Measurements from ENCODE around the gene PRR35.

The PRR35 gene

DNA sequence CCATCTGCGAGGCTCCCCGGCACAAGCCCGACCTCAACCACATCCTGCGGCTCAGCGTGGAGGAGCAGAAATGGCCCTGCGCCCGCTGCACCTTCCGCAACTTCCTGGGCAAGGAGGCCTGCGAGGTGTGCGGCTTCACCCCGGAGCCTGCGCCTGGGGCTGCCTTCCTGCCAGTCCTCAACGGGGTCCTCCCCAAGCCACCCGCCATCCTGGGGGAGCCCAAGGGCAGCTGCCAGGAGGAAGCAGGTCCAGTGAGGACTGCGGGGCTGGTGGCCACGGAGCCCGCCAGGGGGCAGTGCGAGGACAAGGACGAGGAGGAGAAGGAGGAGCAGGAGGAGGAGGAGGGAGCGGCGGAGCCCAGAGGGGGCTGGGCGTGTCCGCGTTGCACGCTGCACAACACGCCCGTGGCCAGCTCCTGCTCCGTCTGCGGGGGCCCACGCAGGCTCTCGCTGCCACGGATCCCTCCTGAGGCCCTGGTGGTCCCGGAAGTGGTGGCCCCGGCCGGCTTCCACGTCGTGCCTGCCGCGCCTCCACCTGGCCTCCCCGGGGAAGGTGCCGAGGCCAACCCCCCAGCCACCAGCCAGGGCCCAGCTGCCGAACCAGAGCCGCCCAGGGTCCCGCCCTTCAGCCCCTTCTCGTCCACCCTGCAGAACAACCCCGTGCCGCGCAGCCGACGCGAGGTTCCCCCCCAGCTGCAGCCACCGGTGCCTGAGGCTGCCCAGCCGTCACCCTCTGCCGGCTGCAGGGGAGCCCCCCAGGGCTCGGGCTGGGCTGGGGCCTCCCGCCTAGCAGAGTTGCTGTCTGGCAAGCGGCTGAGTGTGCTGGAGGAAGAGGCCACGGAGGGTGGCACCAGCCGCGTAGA, 13.1 kb upstream of the PRR35 start:
- DNase-seq (ENCODE audit: low spot score) (no peak), FAIRE-seq (no peak)

DNA sequence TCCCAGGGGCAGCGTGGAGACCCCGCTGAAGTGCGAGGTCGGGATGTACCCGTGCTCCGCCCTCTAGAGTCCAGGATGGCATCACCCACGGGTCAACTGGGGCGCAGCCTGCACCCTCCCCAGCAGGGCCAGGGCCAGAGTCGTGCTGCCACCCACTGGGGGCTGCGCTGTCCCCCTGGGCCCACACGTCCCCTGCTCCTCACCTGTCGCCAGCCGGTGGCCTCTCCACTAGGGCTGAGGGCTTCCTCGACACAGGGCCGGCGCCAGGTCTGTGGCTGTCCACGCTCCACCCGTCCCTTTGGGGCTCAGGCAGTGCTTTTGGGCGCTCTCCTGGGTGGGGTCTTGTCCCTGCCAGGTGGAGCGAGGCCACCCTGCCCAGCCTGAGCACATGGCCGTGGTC, 11.6 kb upstream of the PRR35 start:
- FAIRE-seq (no peak), DNase-seq (ENCODE audit: low spot score) (no peak)

DNA sequence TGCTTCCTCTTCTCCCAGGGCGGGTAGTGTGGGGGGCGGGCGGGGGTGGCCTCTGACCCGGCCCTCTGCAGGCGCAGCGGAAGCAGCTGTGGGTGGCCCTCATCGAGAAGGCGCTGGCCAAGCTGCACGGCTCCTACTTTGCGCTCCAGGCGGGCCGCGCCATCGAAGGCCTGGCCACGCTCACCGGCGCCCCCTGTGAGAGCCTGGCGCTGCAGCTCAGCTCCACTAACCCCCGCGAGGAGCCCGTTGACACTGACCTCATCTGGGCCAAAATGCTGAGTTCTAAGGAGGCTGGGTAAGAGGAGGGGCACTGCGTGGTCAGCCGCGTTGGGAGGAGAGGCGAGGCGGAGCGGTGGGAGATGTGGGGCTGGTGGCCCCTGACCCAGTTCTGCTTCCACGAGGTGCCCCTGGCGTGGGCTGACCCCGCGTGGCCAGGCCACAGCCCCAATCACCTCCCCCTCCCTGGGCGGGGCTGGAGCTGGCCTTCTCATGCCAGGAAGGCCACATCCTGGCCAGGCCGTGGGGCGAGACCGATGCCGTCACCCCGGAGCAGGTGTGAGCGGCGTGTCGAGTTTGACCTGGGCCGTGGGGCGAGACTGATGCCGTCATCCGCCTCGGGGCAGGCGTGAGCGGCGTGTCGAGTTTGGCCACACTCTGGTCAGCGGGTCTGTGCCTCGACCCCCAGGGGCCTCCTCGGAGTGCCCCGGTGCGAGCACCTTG, 10.5 kb upstream of the PRR35 start:
- no peak for DNase-seq (ENCODE audit: low spot score)

DNA sequence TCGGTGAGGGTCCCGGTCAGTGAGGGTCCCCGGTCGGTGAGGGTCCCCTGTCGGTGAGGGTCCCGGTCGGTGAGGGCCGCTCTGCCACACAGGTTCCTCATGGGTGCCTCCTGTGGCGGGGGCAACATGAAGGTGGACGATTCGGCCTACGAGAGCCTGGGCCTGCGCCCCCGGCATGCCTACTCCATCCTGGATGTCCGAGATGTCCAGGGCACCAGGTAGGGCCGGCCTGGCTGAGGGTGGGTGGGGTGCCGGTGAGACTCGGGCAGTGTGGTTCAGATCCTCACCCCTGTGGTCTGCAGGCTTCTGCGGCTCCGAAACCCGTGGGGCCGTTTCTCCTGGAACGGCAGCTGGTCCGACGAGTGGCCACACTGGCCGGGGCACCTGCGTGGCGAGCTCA, 9.0 kb upstream of the PRR35 start:
- FAIRE-seq, result no peak
- no peak for DNase-seq (ENCODE audit: low spot score)

More for the DNA sequence above, 10.5 kb upstream of the PRR35 start:
- no peak for FAIRE-seq

DNA sequence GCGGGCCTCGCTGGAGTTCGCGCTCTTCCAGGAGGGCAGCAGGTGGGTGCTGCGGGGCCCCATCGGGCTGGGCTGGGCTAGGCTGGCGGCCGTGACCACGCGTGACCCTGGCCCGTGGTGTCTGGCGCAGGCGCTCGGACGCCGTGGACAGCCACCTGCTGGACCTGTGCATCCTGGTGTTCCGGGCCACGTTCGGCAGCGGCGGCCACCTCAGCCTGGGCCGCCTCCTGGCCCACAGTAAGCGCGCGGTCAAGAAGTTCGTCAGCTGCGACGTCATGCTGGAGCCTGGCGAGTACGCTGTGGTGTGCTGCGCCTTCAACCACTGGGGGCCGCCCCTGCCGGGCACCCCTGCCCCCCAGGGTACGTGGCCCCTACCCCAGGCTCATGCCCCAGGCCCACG, 8.0 kb upstream of the PRR35 start:
- no peak for FAIRE-seq
- DNase-seq (ENCODE audit: low spot score), result no peak

DNA sequence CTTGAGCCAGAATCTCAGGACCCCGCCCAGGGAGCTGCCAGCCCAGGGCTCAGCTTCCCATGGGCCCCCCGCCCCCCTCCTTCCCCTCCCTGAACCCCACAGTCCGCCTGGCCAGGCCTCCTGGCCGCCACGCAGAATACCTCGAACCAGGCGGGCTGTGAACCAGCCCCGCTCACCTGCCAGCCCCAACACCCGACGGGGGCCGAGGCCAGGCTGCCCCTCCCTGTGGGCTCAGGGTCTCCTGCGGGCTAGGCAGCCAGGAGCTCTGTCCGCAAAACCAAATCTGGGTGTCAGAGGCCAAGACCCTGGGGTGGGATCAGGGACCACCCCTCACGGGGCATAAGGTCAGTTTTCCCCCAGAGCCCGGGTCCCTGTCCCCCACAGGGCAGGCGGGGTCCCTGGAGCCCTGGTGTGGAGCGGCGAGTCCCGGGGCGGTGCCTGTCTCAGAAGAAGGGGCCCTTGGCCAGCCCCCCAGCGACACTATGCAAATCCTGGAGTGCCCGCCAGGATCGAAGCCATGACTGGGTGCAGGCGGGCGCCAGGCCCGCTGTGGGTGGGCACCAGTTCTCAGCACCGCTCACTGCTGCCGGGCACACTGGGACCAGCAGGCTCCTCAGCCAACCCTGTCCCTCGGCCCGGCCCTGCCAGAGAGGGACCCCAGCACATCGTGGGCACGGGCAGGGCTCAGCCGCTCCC, 6.4 kb upstream of the PRR35 start:
- no peak for FAIRE-seq
- no peak for DNase-seq (ENCODE audit: low spot score)

DNA sequence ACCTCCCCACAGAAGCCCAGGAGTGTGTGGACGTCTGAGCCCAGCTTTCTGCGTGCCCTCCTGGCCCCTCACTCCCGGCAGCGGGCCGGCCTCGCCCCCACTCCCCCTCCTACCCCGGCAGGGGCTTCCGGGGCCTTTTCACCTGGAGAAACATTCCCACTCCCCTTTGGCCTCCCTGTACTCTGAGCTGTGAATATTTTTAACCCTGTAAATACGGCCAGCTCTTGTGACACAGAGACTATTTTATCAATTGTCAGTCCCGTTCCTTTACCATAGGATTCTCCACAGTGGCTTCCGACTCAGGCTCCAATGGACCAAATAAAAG, 5.9 kb upstream of the PRR35 start:
- FAIRE-seq, result no peak

DNA sequence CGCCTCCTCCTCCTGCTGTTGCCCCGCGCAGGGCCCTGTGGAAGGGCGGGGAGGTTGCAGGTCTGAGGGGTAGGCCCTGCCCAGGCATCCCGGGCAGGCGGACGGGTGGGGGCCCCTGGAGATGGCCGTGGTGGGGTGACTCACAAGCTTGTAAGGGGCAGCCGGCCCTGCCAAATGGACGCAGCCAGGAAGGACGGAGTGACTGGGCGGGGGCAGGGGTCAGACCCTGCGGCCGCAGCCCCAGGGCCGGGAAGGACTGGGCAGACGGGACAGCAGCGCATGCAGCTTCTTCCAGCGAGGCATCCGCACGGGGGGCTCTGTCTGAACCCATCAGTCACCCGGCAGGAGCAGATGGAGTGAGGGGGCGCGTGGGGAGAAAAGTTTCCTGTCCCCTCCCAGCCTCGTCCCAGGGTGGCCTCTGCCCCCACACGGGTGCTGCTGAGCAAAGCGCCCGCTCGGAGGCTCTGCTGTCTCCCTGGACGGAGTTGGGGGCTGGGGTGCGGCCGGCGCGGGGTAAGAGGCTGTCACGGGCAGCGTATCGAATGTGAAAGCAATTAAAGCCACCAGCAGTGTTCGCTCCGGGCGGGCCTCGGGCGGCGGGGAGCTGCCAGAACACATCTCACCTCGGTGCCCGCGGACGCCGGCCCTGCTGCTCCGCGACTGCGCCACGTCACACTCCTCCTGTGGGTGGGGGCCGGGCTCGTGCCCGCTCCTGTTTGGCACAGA, 5.4 kb upstream of the PRR35 start:
- FAIRE-seq (no peak), DNase-seq (ENCODE audit: low spot score) (no peak)

More for the DNA sequence above, 5.9 kb upstream of the PRR35 start:
- DNase-seq (ENCODE audit: low spot score), result no peak

DNA sequence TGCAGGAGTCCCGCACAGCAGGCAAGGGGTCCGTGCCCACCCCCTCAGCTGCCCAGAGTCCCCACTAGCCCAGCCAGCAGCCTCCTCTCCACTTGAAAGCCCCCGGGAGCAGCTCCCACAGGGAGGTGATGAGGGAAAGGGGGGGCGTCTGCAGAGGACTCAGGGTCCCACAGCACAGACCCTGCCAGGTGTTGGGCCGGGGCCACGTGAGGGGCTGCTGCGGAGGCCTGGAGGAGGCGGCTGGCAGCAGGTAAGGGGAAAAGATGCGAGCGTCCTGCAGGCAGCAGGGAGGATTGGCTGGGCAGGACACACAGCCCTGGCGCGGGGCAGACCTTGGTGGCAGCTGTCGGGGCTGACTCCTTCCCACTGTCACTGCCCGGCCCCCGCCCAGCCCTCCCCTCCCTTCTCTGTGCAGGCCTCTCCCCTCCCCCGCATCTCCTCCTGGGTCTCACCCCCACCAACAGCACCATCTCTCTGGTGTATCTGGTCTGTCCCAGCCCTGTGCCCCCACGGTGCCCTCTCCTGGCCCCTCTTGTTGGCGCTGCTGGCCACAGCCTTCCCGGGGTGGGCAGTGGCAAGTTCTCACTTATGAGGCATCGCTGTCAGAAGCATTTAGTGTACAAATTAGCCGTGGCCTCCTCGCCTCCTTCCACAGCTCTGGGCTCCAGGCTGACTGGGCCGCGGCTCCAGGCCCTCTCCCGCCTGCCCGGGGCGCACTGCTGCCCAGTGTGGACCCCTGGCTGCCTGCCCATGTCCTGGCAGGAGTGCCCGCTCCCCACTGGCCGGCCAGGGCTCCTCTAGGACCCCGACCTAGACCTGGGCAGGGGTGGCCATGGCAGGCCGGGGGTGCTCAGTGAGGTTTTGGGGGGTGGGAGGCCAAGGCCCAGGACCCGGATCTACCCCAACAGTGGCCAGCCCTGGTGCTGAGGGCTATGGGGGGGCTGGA, 4.4 kb upstream of the PRR35 start:
- FAIRE-seq (no peak), DNase-seq (ENCODE audit: low spot score) (no peak)

DNA sequence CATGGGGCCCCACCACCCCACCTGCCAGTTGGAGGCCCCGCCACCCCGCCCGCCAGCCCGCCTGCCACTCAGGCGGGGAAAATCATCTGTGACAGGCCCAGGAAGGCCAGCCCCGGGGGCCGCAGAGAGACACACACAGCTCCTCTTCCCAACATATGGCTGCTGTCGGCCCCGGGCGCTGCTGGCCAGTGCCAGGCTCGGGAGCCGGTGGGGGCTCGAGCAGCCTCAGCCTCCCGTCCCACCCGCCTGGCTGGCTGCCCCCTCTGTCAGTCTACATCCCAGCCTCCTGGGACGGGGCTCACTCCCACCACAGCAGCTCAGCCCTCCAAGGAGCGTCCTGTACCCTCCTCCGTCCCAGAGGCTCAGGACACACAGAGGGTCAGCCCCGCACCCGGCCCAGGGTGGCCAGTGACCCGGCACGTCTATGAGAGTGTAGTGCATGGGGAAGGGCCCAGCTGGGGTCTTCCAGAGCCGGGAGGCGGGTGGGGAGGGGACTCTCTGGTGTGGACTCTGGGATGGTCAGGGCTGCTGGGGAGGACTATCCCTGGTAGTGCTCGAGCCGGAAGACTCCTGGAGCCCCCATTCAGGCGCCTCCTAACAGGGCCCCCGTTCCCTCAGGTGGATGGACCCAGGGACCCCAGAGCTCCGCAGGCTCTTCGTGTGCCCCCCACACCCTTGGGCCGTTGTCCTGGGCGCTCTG, 3.6 kb upstream of the PRR35 start:
- no peak for DNase-seq (ENCODE audit: low spot score)
- no peak for FAIRE-seq

DNA sequence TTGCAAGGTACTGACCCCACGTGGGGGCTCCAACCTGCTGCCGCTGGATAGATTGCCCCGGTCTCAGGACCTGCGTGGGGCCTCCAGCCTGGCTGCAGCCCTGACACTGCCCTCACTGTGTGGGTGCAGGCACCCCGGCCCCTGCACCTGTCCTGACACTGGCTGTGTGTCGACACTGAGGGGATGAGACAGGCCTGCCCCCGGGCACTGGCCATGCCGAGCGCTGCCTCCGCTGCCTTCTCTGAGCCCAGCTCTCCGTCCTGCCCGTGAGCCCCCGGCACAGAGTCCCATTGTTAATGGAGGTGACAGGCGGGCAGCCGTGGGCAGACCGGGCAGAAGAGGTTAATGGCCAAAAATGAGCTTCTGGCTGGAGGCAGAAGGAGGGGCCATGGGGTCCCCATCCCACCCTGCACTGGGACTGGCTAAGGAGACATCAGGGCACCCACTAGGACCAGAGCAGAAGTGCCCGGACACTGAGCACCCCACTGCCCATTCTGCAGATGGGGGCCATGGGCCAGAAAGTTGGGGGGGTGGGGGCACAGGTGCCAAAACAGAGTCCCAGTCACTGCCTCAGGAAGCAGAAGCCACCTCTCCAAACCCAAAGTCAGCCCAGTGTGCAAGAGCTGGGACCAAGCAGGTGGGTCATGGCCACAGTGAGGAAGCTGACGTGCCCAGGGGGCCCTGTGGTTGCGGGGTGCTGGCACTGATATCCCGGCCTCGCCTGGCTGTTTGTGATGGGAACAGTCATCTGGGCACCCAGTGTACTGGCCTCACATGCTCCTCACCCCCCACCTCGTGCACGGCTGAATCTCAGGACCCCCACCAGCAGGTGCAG, 2.5 kb upstream of the PRR35 start:
- DNase-seq (ENCODE audit: low spot score) (no peak), FAIRE-seq (no peak)

DNA sequence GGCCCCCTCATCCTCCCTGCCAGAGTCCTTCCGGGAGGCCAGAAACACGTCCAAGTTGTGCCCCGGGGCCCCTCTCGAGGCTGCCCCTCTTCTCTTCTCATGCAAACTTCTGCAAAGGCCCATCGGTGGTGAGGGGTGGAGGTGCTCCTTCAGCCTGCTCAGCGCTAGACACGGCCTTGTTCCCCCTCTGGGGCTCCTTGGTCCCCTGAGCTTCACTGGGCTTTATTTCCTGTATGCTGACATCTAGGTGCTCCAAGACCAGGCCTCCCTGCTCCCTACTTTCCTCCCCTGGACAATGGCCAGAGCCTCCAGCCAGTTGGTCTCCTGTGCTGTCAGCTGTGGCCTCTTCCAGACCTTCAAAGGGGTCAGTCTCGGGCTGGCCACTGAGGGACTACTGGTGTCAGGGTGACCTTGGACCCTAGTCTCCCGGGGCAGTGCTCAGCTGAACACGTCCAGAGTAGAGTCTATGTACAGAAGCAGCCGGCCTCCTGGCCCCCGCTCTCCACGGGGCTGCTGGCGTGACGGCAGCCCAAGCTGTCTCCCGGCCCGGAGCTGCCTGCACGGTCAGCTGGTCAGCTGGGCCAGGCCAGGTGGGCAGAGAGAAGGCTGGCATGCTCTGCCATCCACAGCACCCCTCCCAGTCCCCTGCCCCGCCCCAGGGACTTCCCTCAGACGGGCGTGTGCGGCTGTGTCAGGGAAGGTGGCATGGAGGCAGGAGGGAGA, 1.7 kb upstream of the PRR35 start:
- DNase-seq (ENCODE audit: low spot score), result no peak

DNA sequence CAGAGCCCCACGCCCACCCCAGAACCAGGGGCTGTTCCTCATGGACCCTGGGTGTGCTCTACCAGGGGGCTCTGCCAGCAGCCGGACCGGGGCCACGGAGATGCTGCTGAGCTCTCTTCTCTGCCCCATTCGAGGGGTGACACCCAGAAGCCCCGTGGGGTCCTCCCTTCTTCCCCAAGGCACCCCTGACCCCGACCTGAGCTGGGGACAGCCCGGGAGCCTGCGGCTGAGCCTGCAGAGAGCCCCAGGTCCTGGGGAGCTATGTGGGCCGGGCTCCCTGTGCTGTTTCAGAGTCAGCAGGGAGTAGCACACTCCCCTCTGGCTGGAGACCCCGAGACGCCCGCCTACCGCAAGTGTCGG, 1.2 kb upstream of the PRR35 start:
- FAIRE-seq, result no peak
- no peak for DNase-seq (ENCODE audit: low spot score)

More for the DNA sequence above, 1.7 kb upstream of the PRR35 start:
- no peak for FAIRE-seq

DNA sequence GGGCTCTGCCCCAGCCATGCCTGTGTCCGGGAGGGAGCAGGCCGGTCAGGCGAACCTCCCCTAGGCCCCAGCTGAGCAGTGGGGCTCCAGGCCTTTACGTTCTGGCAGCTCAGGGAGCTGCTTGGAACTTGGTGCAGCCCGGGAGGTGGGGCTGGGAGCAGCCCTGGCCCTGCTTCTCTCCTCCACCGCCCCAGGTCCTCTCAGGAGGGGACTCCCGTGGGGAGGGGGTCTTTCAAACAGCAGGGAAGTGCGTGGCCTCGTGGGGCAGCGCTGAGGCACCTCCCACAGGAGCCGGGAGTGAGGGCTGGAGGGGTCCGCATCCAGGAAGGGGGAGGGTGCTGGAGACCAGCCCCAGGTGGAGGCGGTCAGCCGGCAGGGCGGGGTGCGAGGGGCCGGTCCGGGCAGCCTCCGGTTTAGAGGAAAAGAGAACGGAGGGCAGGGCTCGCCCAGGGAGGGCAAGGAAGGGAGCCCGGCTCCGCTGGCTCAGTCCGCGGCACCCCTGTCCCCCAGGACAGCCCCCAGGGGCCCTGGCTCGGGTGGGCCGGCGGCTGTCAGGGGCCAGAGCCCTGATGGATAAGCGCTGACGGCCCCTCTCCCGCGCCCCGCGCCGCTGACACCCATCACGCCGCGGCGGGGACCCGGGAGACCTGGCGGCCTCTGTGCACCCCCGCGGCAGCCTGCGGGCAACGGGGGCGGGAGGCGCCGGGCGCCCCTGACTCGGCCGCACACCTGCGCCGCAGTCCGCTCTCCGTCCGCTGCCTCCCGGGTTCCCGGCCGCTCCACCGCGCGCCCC, 587 bp upstream of the PRR35 start:
- DNase-seq (ENCODE audit: low spot score) (no peak), FAIRE-seq (no peak)

DNA sequence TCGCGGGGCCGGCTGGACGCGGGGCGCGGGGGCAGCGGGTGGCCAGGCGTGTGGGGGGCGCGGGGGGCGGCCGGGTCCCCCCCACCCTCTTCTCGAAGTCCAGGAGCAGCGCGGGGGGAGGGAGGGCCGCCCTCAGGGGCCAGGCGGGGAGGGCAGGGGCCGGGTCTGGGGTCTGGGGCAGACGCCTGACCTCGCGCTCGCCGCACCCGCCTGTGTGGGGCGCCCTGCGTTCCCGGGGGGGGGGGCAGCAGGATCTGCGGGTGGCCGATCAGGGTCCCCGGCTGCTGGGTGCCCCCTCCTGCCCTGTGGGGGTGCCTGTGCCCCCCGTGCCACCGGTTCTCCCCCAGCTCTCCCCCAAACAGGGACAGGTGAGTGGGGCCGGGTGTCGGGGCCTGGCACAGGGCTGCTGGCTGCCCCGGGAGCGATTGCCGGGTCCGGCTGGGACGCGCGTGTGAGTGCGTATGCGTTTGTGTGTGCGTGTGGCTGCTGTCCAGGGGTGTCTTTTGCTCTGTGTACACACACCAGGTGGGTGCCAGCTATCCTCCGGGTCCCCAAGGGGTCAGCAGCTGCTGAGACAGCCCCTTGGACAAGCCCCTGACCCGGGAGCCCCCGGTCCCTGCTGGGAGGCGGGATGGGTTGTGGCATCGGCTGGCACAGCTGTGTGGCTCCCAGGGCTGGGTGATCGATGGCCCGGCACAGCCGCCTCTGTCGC, 663 bp downstream of the PRR35 start:
- DNase-seq (ENCODE audit: low spot score) (no peak), FAIRE-seq (no peak)

DNA sequence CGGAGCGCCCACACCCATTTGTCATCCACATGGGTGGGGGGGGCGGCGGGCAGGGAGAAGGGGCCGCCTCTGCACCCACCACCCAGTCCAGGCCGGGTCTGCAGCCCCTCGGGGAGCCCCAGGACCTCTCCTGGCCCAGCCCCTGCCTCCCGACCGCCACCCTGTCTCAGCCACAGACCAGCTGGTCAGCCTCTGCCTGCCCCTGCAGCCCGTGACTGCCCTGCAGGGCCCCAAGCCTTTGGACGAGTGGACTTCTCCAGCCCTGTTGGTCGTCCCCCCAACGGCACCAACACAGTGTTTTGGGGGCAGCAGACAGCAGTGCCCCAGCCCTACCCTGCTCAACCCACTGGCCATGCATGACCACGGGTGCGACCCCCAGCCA, 1.2 kb downstream of the PRR35 start:
- no peak for DNase-seq (ENCODE audit: low spot score)
- FAIRE-seq, result no peak
